ENCODE measurements around the gene ACOT4. TPM values are rescaled to one million over a fixed set of nuclear protein-coding genes. Genes with fewer than 3 reads are reported as not detected.
A peak's percentile ranks its signal among the peaks of the same experiment; 100 is the strongest.
"Not testable (repeated sequence)": the region's sequence is repeated elsewhere in the genome, so short reads cannot be mapped to it uniquely, and the experiment has no call there.

Gene ACOT4
- total and polyA plus RNA-seq, 8 donors, result 0.59 to 1.9 (median 1.1) TPM; not detected in 1

- H3K9me3 ChIP-seq; intact Hi-C loops (cut with DNase I); H3K36me3 ChIP-seq; FAIRE-seq; H3K4me3 ChIP-seq; H3K27ac ChIP-seq; H3K27me3 ChIP-seq: not testable (repeated sequence)
- peak; percentile 70 to 83 (median 80) for ATAC-seq
- peak; percentile 58 to 83 (median 70) for DNase-seq
- H3K4me1 ChIP-seq, result peaks cover 0 to 18% (median 0%) of the 10 kb centered on the region in 3 donors
- WGBS, 2 donors, result 22 to 40% methylated on average over 7 to 8 of the region's 8 CpGs
- TF ChIP-seq, protein P1, sequence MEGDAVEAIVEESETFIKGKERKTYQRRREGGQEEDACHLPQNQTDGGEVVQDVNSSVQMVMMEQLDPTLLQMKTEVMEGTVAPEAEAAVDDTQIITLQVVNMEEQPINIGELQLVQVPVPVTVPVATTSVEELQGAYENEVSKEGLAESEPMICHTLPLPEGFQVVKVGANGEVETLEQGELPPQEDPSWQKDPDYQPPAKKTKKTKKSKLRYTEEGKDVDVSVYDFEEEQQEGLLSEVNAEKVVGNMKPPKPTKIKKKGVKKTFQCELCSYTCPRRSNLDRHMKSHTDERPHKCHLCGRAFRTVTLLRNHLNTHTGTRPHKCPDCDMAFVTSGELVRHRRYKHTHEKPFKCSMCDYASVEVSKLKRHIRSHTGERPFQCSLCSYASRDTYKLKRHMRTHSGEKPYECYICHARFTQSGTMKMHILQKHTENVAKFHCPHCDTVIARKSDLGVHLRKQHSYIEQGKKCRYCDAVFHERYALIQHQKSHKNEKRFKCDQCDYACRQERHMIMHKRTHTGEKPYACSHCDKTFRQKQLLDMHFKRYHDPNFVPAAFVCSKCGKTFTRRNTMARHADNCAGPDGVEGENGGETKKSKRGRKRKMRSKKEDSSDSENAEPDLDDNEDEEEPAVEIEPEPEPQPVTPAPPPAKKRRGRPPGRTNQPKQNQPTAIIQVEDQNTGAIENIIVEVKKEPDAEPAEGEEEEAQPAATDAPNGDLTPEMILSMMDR (IDR thresholded peaks at IDR 0.05), result peak; percentile 29 to 66 (median 42)
Observed at GRCh38 chr14:73570913-73571312, 20.8 kb upstream of the ACOT4 start.

DNA sequence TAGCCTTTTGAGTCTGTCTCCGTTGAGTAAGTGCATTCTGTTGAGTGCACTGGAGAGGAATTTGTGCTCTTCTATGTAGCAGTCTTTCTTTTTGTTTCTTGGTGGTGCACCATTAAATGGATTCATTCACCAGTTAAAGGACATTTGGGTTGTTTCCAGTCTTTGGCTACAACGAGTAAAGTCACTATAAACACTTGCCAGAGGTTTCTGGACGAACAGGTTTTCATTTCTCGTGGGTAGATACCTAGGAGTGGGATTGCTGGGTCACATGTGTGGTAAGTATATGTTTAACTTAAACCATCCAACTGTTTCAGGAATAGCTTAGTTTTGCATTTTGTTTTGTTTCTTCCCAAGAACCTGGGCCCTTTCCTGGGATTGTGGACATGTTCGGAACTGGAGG lies 18.6 kb upstream of the ACOT4 start:
- ATAC-seq; H3K36me3 ChIP-seq; FAIRE-seq; DNase-seq; H3K4me3 ChIP-seq; H3K27me3 ChIP-seq; H3K27ac ChIP-seq; intact Hi-C loops (cut with DNase I); H3K9me3 ChIP-seq: not testable (repeated sequence)
- H3K4me1 ChIP-seq, result peaks cover 0 to 12% (median 0%) of the 10 kb centered on the region in 3 donors
- WGBS, 2 donors, result 43 to 53% methylated on average over 5 of the region's 5 CpGs

GRCh38 chr14:73573740-73574139 lies 17.9 kb upstream of the ACOT4 start:
- H3K9me3 ChIP-seq; ATAC-seq; DNase-seq; FAIRE-seq; H3K36me3 ChIP-seq; H3K4me3 ChIP-seq; H3K4me1 ChIP-seq; intact Hi-C loops (cut with DNase I); H3K27ac ChIP-seq; H3K27me3 ChIP-seq: not testable (repeated sequence)
- WGBS, 2 donors, result 92 to 97% methylated on average over 4 of the region's 4 CpGs

DNA sequence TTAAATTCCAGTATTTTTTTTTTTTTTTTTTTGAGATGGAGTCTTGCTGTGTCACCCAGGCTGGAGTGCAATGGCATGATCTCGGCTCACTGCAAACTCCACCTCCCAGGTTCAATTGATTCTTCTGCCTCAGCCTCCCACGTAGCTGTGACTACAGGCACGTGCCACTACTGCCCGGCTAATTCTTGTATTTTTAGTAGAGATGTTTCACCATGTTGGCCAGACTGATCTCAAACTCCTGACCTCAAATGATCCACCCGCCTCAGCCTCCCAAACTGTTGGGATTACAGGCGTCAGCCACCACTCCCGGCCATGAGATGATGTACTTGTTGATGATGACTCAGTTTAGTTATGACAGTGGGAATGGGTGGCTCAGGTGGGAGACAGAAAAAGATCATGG lies 17.4 kb upstream of the ACOT4 start:
- H3K4me3 ChIP-seq; intact Hi-C loops (cut with DNase I); ATAC-seq; H3K4me1 ChIP-seq; H3K9me3 ChIP-seq; H3K27me3 ChIP-seq; FAIRE-seq; DNase-seq; H3K36me3 ChIP-seq; H3K27ac ChIP-seq: not testable (repeated sequence)
- WGBS, 2 donors, result 95 to 97% methylated on average over 7 of the region's 7 CpGs

GRCh38 chr14:73576391-73576790 lies 15.3 kb upstream of the ACOT4 start:
- TF ChIP-seq, protein P1 (IDR thresholded peaks at IDR 0.05), result no peak
- H3K27me3 ChIP-seq, result no peaks in the 10 kb centered on the region
- no peak for DNase-seq
- no peak for ATAC-seq
- H3K9me3 ChIP-seq, result no peaks in the 10 kb centered on the region
- H3K36me3 ChIP-seq, result peaks cover 0 to 7% (median 0%) of the 10 kb centered on the region in 3 donors
- intact Hi-C loops (cut with DNase I), result no loop called here
- no peak overlapping the region for H3K4me3 ChIP-seq
- no peak overlapping the region for H3K27ac ChIP-seq
- 71 to 81% methylated on average over 3 of the region's 3 CpGs for WGBS, 2 donors
- no peak for FAIRE-seq
- no peaks in the 10 kb centered on the region for H3K4me1 ChIP-seq

DNA sequence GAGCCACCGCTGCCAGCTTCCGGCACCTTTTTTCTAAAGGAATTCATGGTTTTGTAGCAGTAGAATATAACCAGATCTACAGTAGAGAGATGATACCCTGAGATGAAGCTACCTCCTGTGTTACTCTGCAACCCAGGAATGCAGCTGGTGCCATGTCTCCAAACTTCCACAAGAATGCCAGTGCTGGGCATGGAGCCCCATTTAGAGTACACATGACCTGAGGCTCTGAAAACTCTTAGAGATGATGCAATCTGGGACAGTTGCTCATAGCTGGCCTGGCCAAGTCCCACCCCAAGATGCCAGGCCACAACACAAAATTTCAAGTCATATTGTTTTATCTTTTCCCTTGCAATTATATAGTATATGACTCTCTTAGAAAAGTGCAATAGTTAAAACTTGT lies 14.5 kb upstream of the ACOT4 start:
- intact Hi-C loops (cut with DNase I); ATAC-seq; FAIRE-seq; H3K9me3 ChIP-seq; H3K4me3 ChIP-seq; H3K27ac ChIP-seq; H3K4me1 ChIP-seq; H3K36me3 ChIP-seq; DNase-seq; H3K27me3 ChIP-seq: not testable (repeated sequence)
- WGBS, 2 donors, result 100% methylated on average over 2 of the region's 2 CpGs; no CpG with 5 or more reads in 1 of the 2 donors

GRCh38 chr14:73582102-73582979 lies 9.3 kb upstream of the ACOT4 start:
- H3K27me3 ChIP-seq; DNase-seq; H3K27ac ChIP-seq; H3K36me3 ChIP-seq; intact Hi-C loops (cut with DNase I); H3K4me1 ChIP-seq; H3K4me3 ChIP-seq; FAIRE-seq; H3K9me3 ChIP-seq: not testable (repeated sequence)
- ATAC-seq, result peak in 1 of 4 donors; percentile 47
- WGBS, 2 donors, result 82 to 86% methylated on average over 10 of the region's 11 CpGs
